Fibroblast of skin of right quadriceps (primary cell): ENCODE results near the gene AIDA.
"Not testable (repeated sequence)": the region's sequence is repeated elsewhere in the genome, so short reads cannot be mapped to it uniquely, and the experiment has no call there.

Source experiments
- DNase-seq: peaks from one replicate; pipeline ENCODE4 v3.0.0-alpha.2; 2013

AIDA gene

GRCh38 chr1:222711319-222712252 is 705 bp downstream of the AIDA start:
- peak; percentile 58 for DNase-seq

GRCh38 chr1:222709700-222710153 is 2.6 kb downstream of the AIDA start:
- no peak for DNase-seq

GRCh38 chr1:222706815-222707214 is 5.5 kb downstream of the AIDA start:
- no peak for DNase-seq

GRCh38 chr1:222704260-222704659 is 8.0 kb downstream of the AIDA start:
- no peak for DNase-seq

- DNase-seq: no peak
Observed at GRCh38 chr1:222702210-222702609, 10.1 kb downstream of the AIDA start.

- DNase-seq: peak; percentile 14
Observed at GRCh38 chr1:222697826-222698225, 14.5 kb downstream of the AIDA start.

DNA sequence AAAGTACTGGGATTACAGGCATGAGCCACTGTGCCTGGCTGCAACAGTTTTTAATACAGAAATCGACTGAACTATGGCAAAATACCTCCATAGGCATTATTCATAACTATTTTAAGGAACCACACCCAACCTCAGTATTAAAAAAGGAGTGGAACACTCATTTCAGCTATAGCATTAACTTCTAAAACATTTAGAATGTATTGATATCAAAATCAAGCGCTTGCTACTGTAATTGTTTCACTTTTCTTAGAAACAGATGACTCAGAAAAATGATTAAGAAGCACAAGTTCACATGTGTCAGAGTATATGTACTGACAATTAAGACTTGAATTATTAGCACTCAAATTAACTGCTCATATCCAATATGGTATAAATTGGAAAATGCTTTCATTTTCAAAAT is 15.1 kb downstream of the AIDA start:
- no peak for DNase-seq

DNA sequence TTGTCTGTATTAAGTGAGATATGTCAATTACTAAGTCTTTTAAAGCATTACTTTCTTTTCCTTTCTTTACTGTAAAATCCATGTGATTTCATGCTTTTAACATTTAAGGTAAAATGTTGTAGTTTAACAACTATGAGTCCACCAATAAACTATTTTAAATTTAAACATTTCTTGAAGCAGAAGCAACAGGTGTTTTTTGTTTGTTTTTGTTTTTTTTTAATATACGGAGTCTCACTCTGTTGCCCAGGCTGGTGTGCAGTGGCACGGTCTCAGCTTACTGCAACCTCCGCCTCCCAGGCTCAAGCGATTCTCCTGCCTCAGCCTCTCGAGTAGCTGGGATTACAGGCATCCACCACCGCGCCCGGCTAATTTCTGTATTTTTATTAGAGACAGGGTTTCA is 15.6 kb downstream of the AIDA start:
- no peak for DNase-seq

GRCh38 chr1:222694927-222695326 is 17.4 kb downstream of the AIDA start:
- DNase-seq: no peak

- DNase-seq: no peak
Observed at GRCh38 chr1:222691016-222691415, 21.3 kb downstream of the AIDA start.

DNA sequence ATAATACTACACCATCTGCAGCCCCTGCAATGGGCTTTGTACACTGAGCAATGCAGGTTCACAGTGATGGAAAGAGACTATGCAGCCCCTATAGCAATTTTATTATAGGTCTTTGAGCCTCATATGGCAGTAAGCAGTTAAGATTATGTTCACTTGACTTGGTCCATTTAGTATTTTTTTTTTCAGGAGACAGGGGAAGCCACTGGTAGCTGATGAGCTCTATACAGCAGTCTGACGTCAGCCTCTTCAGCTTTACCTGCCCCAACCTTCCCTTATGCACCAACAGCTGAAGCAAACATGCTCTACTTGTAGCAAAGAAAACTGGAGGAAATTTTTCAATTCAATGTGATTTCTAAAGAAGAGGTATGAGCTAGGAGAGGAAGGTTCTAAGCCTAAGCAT is 32.2 kb downstream of the AIDA start:
- no peak for DNase-seq

- DNase-seq: no peak
Observed at GRCh38 chr1:222670110-222670509, 42.2 kb downstream of the AIDA start.

- DNase-seq: not testable (repeated sequence)
Observed at GRCh38 chr1:222669107-222669506, 43.2 kb downstream of the AIDA start.

DNA sequence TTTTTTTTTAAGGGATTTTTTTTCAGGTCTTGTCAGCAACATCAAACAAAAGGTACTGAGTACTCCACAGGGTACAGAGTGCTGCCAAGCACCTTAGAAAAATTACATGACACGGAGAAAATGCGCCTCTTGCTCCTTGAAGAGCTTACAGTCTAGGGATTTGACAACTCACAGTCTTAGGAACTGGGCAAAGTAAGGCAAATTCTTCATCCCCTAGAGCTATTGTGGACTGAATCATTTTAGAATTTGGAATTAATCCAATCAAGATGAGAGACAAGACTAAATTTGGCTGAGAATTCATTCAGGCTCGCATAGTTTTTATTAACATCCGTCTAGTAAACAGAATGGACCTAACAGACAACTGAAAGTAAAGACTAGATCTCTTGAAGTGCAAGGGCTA is 44.1 kb downstream of the AIDA start:
- DNase-seq: not testable (repeated sequence)

DNA sequence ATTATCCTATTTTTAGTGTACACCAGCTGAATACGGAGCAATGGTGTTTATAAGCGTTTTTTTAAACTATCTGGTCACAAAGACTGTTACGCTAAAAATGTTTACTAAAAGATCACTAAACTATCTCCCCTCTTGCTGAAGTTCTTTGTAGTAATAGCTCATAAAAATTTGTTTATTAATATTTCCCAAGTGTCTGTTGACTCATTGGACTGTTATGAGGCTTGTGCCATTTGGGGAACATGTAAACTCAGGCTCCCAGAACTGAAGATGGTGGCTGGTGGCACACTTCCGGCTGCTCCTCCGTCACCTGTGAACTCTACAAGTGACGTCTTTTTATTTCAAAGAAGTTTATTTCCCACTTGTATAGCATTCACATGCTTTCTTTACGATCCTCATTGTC is 46.3 kb downstream of the AIDA start:
- DNase-seq: peak; percentile 1

GRCh38 chr1:222663431-222663934 is 48.8 kb downstream of the AIDA start:
- DNase-seq: no peak

- DNase-seq: no peak
Observed at GRCh38 chr1:222657899-222658298, 54.4 kb downstream of the AIDA start.

DNA sequence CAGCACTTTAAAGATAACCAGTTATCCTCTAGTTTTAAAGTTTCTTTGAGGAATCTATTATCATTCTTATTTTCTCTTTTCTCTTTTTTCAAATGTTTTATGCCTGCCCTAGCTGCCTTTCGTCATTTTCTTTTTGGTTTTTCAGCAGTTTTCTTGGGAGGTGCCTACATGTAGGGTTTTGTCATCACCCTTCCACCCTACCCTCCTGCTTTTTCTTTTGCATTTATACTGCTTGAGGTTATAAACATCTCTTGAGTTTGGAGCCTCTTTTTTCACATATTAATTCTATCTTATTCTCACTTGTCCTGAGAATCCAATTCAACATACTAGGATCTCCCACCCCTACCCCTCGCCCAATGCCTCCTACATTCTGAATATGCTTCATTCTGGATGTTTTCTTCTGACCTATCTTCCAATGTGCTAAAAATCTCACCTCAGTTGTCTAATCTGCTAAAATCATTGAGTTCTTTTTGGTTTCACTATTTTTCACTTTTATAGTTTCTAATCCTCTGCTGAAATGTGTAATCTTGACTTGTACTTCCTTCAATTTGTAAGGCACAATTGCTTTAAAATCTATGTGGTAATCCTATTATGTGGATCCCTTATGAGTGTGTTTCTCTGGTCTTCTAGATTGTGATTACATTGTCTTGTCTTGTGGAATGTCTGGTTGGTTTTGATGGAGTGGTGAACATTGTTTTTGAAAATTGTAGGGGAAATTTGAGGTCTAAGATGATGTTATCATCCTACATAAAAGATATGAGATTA is 55.7 kb downstream of the AIDA start:
- DNase-seq: no peak

GRCh38 chr1:222654849-222655248 is 57.4 kb downstream of the AIDA start:
- no peak for DNase-seq

DNA sequence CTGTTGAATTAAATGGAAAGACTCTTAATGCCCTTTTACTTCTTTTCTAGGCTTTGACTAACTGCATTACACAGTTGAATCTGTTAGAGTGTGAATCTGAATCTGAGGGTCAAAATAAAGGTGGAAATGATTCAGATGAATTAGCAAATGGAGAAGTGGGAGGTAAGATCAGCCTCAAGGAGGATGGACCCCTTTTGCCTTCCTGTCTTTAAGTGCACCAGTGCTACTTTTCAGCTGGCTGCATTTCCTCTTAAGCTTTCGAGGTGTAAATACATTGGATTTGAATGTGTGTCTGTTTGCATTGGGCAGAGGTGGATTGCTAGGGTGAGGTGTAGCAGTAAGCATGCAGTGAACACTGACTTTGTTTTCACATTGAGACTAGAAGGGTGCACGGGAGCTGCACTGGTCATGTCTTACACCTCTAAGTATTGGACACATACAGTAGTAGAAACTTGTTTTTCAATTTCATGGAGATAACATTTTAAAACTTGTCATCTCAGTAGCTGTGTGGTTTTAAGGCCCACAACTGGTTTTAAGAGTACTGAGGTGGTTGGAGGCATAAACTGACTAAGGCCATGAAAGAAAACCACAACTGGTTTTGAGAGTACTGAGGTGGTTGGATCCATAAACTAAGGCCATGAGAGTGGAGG is 59.0 kb downstream of the AIDA start:
- DNase-seq: no peak

GRCh38 chr1:222652676-222653075 is 59.6 kb downstream of the AIDA start:
- DNase-seq: no peak

DNA sequence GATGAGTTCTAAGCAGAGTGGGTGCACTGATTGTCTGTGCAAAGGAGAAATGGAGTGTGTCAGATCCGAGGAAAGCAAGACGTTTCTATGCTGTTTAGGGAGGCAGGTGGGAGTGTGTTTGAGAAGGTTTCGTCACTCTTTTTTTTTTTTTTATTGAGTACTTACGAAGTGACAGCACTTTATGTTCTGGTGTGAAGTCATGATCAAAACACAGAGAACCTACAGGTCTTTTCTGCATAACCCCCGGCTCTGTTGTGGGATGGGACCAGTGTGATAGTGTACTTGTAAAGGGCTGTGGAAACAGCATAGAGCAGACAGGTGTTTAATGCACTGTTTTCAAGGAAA is 67.7 kb downstream of the AIDA start:
- no peak for DNase-seq

GRCh38 chr1:222643938-222644635 is 68.2 kb downstream of the AIDA start:
- peak; percentile 99 for DNase-seq
